Measurements from ENCODE around the gene NELFB.
"Not testable (repeated sequence)": the region's sequence is repeated elsewhere in the genome, so short reads cannot be mapped to it uniquely, and the experiment has no call there.

The NELFB gene

GRCh38 chr9:137236238-137236935 lies 18.7 kb upstream of the NELFB start:
- DNase-seq, result peak; percentile 52

DNA sequence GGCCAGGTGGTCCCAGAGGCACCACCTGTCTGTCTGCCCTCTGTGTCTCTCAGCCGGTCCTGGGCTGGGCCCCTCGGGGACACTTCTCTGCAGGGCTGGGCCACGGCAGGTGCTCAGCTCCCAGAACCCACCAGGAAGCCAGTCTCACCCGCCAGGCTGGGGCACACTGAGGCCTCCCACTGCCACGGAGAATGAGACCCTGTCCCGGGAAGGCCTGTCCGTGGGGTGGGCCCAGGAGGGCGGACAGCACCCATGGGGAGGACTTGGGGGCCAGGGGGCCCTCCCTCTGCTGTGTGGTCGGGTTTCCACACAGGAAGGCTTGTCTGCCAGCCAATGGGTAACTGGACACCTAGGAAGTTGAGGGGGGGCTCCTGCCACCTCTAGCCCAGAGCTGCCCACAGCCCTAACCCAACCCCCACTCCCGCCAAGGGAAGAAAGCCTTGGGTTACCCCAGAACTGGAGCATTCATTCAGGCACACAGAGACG lies 18.1 kb upstream of the NELFB start:
- peak; percentile 26 for DNase-seq

GRCh38 chr9:137237759-137238726 lies 17.1 kb upstream of the NELFB start:
- DNase-seq, result peak; percentile 38

DNA sequence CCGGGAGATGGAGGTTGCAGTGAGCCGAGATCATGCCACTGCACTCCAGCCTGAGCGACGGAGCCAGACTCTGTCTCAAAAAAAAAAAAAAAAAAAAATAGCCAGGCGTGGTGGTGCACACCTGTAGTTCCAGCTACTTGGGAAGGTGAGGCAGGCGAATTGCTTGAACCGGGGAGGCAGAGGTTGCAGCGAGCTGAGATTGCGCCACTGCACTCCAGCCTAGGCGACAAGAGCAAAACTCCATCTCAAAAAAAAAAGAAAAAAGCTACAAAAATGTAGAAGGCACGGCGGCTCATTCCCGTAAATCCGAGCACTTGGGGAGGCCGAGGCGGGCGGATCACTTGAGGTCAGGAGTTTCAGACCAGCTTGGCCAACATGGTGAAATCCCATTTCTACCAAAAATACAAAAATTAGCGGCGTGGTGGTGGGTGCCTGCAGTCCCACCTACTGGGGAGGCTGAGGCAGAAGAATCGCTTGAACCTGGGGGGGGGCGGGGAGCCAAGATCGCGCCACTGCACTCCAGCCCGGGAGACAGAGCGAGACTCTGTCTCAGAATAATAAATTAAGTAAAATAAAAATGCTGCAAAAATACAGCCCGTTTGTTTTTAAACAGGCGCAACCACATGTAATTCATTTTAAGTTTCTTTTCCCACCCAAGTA lies 15.5 kb upstream of the NELFB start:
- DNase-seq, result not testable (repeated sequence)

GRCh38 chr9:137240318-137240840 lies 14.7 kb upstream of the NELFB start:
- DNase-seq, result no peak

- peak; percentile 98 for DNase-seq
Measured at GRCh38 chr9:137240841-137241489, 14.2 kb upstream of the NELFB start, which contains the start of gene TUBB4B. TSS of gene TUBB4B (plus strand) at chr9:137241287. CDS start at chr9:137241361, 74 bp downstream.

GRCh38 chr9:137241490-137242268 lies 13.4 kb upstream of the NELFB start:
- no peak for DNase-seq

GRCh38 chr9:137242269-137243203 lies 12.6 kb upstream of the NELFB start:
- no peak for DNase-seq

GRCh38 chr9:137243266-137243625 lies 11.9 kb upstream of the NELFB start:
- DNase-seq, result not testable (repeated sequence)

DNA sequence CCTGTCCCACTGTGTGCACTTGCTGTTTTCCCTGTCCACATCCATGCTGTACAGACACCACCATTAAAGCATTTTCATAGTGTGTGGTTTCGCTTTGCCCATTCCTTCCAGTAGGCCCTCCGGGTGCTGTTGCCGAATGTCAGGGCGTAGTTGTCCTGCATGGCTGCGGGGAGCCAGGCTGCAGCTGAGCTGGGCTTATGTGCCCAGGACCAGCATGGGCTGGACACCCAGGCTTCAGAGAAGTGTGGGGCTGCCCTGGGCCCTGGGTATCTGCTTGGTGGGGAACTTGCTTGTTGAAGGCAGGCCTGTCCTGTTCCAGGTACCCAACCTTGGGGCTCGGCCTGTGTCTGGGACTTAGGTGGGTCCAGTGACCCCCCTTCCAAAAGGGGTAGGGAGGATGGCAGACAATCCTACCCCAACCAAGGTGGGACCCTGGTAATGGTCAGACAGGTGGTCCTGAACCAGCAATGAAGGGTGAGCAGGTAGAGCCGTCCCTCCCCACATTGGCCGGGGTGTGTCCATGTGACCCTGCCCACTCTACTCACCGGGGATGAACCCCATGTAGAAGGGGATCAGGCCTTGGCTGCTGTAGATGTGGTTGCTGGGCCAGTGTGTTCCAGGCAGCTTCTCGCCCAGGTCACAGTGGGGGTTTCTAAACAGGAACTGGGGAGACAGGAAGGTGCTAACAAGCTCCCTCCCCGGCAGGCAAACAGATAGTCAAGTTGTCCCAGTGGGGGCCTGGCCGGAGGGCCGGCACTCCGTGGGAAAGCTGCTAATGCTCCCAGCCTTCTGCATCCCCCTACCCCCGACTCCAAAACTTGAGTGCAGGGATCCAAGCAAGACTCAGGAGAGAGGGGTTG lies 11.3 kb upstream of the NELFB start:
- no peak for DNase-seq

DNA sequence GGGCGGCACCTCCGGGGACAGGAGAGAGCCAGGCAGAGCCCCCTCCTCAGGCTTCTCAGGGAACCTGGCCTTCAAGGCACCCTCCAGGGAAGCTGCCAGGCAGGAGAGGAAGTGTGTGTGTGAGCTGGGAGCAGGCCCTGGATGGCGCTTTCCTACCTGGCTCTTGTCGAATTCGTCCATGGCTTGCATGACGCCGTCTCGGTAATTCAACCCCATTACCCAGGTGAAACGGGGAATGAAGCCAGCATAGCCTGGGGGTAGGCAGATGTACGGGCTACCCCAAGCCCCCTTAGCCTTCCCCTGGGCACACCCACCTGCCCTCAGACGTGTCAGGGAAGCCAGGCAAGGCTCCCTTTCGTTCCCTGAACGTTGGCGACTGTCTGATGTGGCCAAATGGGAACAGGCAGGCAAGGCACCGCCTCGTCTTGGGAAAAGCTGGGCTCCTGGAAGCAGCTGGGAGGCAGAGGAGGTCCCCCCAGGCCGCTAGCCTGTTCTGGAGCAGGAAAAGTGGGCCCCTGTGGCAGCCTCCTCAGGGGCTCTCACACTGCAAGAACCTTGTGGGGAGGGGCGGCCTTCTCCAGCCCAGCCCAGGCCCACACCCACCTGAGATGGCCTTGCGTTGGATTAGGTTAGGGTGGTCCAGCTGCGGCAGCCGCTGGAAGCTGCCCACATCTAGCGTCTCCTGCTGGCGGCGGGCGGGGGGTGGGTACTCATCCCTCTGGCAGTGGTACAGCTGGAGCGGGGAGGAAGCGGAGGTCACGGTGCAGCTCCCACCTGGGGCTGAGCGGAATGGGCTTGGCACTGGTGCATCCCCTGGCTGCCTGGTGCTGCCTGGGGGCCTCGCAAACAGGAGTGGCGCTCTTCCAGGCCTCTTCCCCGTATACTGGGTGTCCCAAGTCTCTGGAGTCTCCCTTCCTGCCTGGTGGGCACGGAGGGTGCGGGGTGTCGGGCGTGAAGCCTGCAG lies 10.4 kb upstream of the NELFB start:
- DNase-seq, result no peak

- DNase-seq, result no peak
Measured at GRCh38 chr9:137245450-137246421, 9.4 kb upstream of the NELFB start.

GRCh38 chr9:137247135-137247915 lies 7.8 kb upstream of the NELFB start:
- no peak for DNase-seq

GRCh38 chr9:137247916-137248175 lies 7.3 kb upstream of the NELFB start:
- DNase-seq, result no peak

DNA sequence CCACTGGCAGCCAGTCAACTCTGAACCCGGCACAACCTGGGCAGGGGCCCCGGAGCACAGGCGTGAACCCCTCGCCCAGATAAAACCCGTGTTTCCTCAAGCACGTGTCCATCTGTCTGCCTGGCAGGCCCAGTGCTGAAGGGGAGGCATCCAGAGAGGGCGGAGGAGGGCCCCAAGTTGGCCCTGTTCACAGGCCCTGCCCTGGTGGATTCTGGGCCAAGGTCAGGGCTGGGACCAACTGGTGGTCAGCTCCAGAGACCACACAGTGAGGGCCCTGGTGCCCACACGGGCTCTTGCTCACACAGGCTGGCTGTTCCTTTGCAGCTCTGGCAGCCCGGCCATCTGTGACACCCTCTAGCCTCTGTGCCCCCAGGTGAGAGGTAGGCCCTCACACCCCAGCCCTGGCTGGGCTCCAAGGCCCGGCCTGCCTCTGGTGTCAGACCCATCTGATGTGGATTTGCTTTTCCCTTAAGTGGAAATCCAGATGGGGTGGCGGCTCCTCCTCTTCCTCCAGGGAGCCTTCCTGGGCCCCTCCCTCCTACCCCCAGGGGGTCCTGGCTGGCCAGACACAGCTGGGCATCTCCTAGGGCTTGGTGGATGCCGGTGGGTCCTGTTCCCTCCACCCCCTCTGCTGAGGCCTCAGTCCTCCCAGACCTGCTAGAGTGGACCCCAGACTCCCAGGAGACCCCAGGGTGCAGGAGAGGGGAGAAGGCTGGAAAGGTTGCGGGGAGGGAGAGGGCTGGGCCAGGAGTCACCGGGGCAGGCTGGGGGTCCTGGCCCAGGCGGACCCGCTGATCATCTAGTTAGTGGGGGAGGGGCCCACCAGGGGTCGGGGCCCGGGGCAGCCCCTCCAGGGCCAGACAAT lies 4.6 kb upstream of the NELFB start:
- no peak for DNase-seq

DNA sequence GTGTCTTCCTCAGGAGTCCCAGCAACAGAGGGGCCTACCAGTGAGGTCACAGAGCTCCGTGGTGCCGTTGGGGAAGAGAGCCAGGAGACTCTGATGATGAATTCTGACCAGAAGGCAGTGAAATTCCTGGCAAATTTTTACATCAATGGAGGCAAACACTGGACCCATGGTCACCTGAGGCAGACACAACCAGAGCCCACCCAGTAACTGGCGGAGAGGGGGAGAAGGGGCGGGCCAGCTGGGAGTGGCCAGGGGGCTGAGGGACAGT lies 4.0 kb upstream of the NELFB start, which contains the start of gene STPG3:
TSS of gene STPG3 (plus strand) at position 93 of the 268 bp plus-strand sequence. CDS start at position 94, 1 bp downstream.
- DNase-seq, result no peak

Measured in NCI-H2029 treated with DMSO at 0.1 percent for 48 hours (cell line).